Measurements from ENCODE around the gene SMIM10L2A.
A peak's percentile ranks its signal among the peaks of the same experiment; 100 is the strongest.
"Not testable (repeated sequence)": the region's sequence is repeated elsewhere in the genome, so short reads cannot be mapped to it uniquely, and the experiment has no call there.

SMIM10L2A gene

DNA sequence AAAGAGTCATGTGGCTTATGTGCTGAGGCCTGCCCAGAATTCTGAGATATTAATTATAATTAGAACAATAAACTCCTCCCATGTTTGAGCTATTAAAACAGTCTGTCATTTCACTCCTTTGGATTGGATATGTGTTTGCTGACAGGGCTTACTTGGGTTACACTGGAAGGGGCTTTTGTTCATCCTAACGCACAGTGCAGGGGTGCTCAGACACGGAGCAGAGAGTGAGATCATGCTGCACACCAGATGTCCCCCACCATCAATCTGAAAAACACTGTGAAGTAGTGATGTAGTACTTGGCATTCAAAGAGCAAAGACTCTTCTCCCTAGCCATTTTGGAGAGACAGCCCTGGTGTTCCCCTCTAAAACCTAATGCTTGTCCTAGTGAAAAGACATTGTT lies 24.1 kb upstream of the SMIM10L2A start:
- DNase-seq (ENCODE audit: low read depth) = no peak
- H3K4me3 ChIP-seq (ENCODE audit: control insufficient read depth, low read depth, low read length) = no peak overlapping the region

GRCh38 chrX:135403374-135403773 lies 18.4 kb upstream of the SMIM10L2A start:
- no peak for DNase-seq (ENCODE audit: low read depth)
- no peak for TF ChIP-seq CTCF (conservative IDR thresholded peaks at IDR 0.05; ENCODE audit: control insufficient read depth, insufficient read depth, low read depth, low read length)

More for the DNA sequence above, 24.1 kb upstream of the SMIM10L2A start:
- TF ChIP-seq CTCF (conservative IDR thresholded peaks at IDR 0.05; ENCODE audit: control insufficient read depth, insufficient read depth, low read depth, low read length) = no peak

DNA sequence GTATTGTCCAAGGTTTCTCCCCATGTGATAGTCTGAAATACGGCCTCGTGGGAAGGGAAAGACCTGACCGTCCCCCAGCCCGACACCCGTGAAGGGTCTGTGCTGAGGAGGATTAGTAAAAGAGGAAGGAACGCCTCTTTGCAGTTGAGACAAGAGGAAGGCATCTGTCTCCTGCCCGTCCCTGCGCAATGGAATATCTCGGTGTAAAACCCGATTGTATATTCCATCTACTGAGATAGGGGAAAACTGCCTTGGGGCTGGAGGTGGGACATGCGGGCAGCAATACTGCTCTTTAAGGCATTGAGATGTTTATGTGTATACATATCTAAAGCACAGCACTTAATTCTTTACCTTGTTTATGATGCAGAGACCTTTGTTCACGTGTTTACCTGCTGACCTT lies 15.3 kb upstream of the SMIM10L2A start:
- DNase-seq (ENCODE audit: low read depth); H3K4me3 ChIP-seq (ENCODE audit: control insufficient read depth, low read depth, low read length): not testable (repeated sequence)

More at GRCh38 chrX:135403374-135403773, 18.4 kb upstream of the SMIM10L2A start:
- H3K4me3 ChIP-seq (ENCODE audit: control insufficient read depth, low read depth, low read length) = no peak overlapping the region

DNA sequence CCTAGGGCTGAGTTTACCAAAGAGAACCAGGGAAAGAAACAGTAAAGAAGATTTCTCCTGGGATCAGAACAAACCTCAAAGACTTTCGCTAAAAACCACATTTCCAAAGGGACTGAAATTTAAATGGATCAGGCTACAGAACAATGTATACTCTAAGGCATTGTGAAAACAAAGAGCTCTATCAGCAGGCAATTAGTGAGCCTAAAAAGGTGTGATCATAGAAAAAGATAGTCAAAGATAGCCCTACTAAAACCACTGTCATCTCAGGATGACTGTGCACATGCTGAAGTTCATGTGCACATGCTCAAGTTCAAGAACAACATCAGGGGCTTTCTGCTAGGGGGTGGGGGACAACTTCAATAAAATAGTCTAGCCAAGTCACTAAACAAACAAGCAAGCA lies 12.9 kb upstream of the SMIM10L2A start:
- no peak overlapping the region for H3K4me3 ChIP-seq (ENCODE audit: control insufficient read depth, low read depth, low read length)
- TF ChIP-seq CTCF (conservative IDR thresholded peaks at IDR 0.05; ENCODE audit: control insufficient read depth, insufficient read depth, low read depth, low read length) = no peak
- no peak for DNase-seq (ENCODE audit: low read depth)

DNA sequence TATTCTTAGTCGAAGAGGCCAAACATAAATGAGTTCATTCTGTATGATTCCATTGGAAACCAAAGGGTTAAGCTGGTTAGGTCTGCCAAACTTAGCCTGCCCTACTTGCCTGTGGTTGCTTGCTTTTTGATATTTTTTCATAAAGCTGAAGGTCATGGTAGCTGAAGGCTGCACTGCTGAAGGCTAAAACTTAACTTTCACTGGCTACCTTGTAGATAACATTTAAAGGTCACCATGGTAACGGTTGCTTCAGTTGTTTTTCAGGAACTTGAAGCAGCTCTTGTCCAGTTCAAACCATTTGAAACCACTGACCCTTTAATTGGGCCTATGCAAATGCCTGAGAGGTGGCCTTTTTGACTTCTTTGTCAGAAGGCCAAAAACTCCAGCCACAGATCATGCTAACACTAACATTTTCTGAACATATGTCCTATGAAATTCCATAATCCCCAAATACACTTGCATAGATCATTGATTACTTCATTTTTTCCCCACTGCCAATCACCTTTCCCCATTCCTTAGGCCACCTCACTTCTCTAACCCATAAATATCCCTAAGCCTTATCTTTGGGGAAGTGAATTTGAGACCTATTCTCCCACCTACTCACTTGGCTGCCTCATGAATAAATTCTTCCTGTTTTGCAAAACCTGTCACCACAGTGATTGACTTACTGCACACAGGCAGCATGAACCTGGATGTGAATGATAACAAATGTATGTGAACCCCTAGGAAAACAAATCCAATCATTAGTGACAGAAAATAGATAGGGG lies 10.7 kb upstream of the SMIM10L2A start:
- no peak overlapping the region for H3K4me3 ChIP-seq (ENCODE audit: control insufficient read depth, low read depth, low read length)
- no peak for DNase-seq (ENCODE audit: low read depth)
- no peak for TF ChIP-seq CTCF (conservative IDR thresholded peaks at IDR 0.05; ENCODE audit: control insufficient read depth, insufficient read depth, low read depth, low read length)

DNA sequence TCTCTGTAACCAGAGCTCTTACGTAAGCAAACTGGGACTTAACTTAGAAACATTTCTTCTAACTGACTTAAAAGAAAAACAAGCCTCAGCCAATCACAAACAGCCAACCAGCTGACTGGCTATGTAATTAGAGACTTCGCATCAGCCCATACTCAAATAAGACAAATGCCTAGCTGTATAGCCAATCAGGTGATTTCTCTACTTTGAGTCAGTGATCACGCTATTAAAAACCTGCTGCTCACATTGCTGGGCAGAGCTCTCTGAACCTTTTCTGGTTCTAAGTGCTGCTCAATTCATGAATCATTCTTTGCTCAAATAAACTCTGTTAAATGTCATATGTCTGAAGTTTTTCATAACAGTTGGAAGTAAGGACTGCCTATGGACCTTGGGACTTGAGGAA lies 9.9 kb upstream of the SMIM10L2A start:
- DNase-seq (ENCODE audit: low read depth) = peak; percentile 45
- H3K4me3 ChIP-seq (ENCODE audit: control insufficient read depth, low read depth, low read length) = no peak overlapping the region
- TF ChIP-seq CTCF (conservative IDR thresholded peaks at IDR 0.05; ENCODE audit: control insufficient read depth, insufficient read depth, low read depth, low read length) = no peak

GRCh38 chrX:135416546-135416945 lies 5.2 kb upstream of the SMIM10L2A start:
- DNase-seq (ENCODE audit: low read depth) = no peak
- TF ChIP-seq CTCF (conservative IDR thresholded peaks at IDR 0.05; ENCODE audit: control insufficient read depth, insufficient read depth, low read depth, low read length) = no peak
- H3K4me3 ChIP-seq (ENCODE audit: control insufficient read depth, low read depth, low read length) = no peak overlapping the region
